GM19468 (cell line): Measurements from ENCODE around the gene OXSR1.
"Not testable (repeated sequence)": the region's sequence is repeated elsewhere in the genome, so short reads cannot be mapped to it uniquely, and the experiment has no call there.

Experiments used
- ATAC-seq: cut with Tn5 transposase; IDR thresholded peaks from one replicate; pipeline ENCODE4 v1.9.1; 2021; ENCODE audit warnings: mild to moderate bottlenecking, moderate library complexity, moderate number of reproducible peaks; ENCODE audit not compliant: unreplicated experiment; ENCODE audit errors: extremely low read depth

Gene OXSR1

GRCh38 chr3:38141173-38141951 lies 24.0 kb upstream of the OXSR1 start:
- ATAC-seq, result no peak

- ATAC-seq, result no peak
Measured at GRCh38 chr3:38141952-38142273, 23.4 kb upstream of the OXSR1 start.

GRCh38 chr3:38142959-38143358 lies 22.4 kb upstream of the OXSR1 start:
- no peak for ATAC-seq

- no peak for ATAC-seq
Measured at GRCh38 chr3:38143511-38143910, 21.8 kb upstream of the OXSR1 start.

- no peak for ATAC-seq
Measured at GRCh38 chr3:38146504-38146903, 18.8 kb upstream of the OXSR1 start.

GRCh38 chr3:38147421-38147820 lies 17.9 kb upstream of the OXSR1 start:
- no peak for ATAC-seq

- ATAC-seq, result no peak
Measured at GRCh38 chr3:38148311-38148882, 16.9 kb upstream of the OXSR1 start.

GRCh38 chr3:38149708-38150107 lies 15.6 kb upstream of the OXSR1 start:
- no peak for ATAC-seq

GRCh38 chr3:38150780-38151528 lies 14.4 kb upstream of the OXSR1 start:
- no peak for ATAC-seq

GRCh38 chr3:38151667-38152265 lies 13.6 kb upstream of the OXSR1 start:
- no peak for ATAC-seq

GRCh38 chr3:38152609-38153008 lies 12.7 kb upstream of the OXSR1 start:
- ATAC-seq, result no peak

- ATAC-seq, result no peak
Measured at GRCh38 chr3:38153221-38153620, 12.1 kb upstream of the OXSR1 start.

- no peak for ATAC-seq
Measured at GRCh38 chr3:38154033-38154494, 11.3 kb upstream of the OXSR1 start.

- ATAC-seq, result no peak
Measured at GRCh38 chr3:38154625-38155255, 10.6 kb upstream of the OXSR1 start.

- ATAC-seq, result no peak
Measured at GRCh38 chr3:38155825-38156224, 9.5 kb upstream of the OXSR1 start.

GRCh38 chr3:38157117-38157516 lies 8.2 kb upstream of the OXSR1 start:
- ATAC-seq, result no peak

- no peak for ATAC-seq
Measured at GRCh38 chr3:38157595-38157994, 7.7 kb upstream of the OXSR1 start.

GRCh38 chr3:38158472-38158871 lies 6.9 kb upstream of the OXSR1 start:
- no peak for ATAC-seq

GRCh38 chr3:38160704-38161103 lies 4.6 kb upstream of the OXSR1 start:
- ATAC-seq, result not testable (repeated sequence)

- no peak for ATAC-seq
Measured at GRCh38 chr3:38163117-38163840, 2.1 kb upstream of the OXSR1 start.
